Left ventricle myocardium inferior (tissue), 1 donor: ENCODE results near the gene CILP2. TPM values are rescaled to one million over a fixed set of nuclear protein-coding genes. Genes with fewer than 3 reads are reported as not detected.
A peak's percentile ranks its signal among the peaks of the same experiment; 100 is the strongest.

Experiments
- DNase-seq: peaks from one replicate; pipeline ENCODE4 v3.0.0-alpha.2; 2020
- H3K27ac ChIP-seq: fragments of 200-600 bp; replicated peaks from 2 replicates; pipeline ENCODE4 v1.8.0; 2021
- H3K27me3 ChIP-seq: fragments of 200-600 bp; 2 replicates; pipeline ENCODE4 v1.8.0; 2021; ENCODE audit warnings: low read depth
- H3K36me3 ChIP-seq: fragments of 200-600 bp; 2 replicates; pipeline ENCODE4 v1.8.0; 2021
- H3K4me1 ChIP-seq: fragments of 200-600 bp; 2 replicates; pipeline ENCODE4 v1.8.0; 2021
- H3K4me3 ChIP-seq: fragments of 200-600 bp; 2 replicates; pipeline ENCODE4 v1.8.0; 2021; ENCODE audit warnings: mild to moderate bottlenecking, moderate library complexity
- H3K9me3 ChIP-seq: fragments of 200-600 bp; replicated peaks from 2 replicates; pipeline ENCODE4 v1.8.0; 2021
- intact Hi-C: fragments of 100-400 bp; cut with micrococcal nuclease; formaldehyde crosslinking; loops from one replicate; pipeline ENCODE4 v1.11.0; 2022
- total RNA-seq: library from RNA; stranded (reverse); fragmentation: NEBNext Ultra II Directional; extraction: Animal tissue kit (Norgen Biotek cat#: 25700); gene quantifications from one replicate; pipeline ENCODE4 v1.2.1, GENCODE V29; 2021
- TF ChIP-seq, protein P1 (sequence below): fragments of 200-600 bp; IDR thresholded peaks from 2 replicates; pipeline ENCODE4 v1.8.0; 2021; ENCODE audit warnings: antibody characterized with exemption, mild to moderate bottlenecking, borderline replicate concordance
- donor health status: DM: no; HTN: yes; CAD: no; lungs with severe emphysema.

CILP2 gene
- total RNA-seq, 1 donor from 2014 or later, result 0.08 TPM

DNA sequence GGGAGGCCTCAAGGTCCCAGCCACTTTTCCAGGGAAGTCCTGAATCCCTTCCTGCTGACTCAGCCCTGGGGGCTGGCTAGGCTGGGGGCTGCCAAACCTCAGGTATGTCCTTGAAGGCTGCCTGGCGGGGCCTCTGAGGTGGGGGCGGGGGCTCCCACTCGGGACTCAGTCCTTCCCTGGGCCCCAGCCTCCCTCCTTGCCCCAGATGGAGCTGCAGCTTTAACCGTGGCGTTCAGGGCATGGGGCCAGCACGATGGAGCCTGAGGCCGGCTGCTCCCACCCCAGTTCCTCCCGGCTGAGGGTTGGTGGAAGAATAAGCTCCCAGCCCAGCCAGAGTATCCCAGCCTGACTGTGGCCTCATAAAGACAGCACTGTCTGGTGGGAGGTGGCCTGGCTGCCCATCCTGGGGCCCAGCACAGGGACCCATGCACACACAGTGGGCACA lies 12.4 kb downstream of the CILP2 start:
- TF ChIP-seq, protein P1, sequence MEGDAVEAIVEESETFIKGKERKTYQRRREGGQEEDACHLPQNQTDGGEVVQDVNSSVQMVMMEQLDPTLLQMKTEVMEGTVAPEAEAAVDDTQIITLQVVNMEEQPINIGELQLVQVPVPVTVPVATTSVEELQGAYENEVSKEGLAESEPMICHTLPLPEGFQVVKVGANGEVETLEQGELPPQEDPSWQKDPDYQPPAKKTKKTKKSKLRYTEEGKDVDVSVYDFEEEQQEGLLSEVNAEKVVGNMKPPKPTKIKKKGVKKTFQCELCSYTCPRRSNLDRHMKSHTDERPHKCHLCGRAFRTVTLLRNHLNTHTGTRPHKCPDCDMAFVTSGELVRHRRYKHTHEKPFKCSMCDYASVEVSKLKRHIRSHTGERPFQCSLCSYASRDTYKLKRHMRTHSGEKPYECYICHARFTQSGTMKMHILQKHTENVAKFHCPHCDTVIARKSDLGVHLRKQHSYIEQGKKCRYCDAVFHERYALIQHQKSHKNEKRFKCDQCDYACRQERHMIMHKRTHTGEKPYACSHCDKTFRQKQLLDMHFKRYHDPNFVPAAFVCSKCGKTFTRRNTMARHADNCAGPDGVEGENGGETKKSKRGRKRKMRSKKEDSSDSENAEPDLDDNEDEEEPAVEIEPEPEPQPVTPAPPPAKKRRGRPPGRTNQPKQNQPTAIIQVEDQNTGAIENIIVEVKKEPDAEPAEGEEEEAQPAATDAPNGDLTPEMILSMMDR, result no peak
- Histone ChIP-seq H3K4me3 (no peak overlapping the region), H3K4me1 (peaks cover 26% of the 10 kb centered on the region), H3K36me3 (no peaks in the 10 kb centered on the region), H3K27me3 (peaks cover 58% of the 10 kb centered on the region), H3K9me3 (peaks cover 4% of the 10 kb centered on the region), H3K27ac (no peak overlapping the region)
- DNase-seq, result no peak
- intact Hi-C loops, result no loop called here

DNA sequence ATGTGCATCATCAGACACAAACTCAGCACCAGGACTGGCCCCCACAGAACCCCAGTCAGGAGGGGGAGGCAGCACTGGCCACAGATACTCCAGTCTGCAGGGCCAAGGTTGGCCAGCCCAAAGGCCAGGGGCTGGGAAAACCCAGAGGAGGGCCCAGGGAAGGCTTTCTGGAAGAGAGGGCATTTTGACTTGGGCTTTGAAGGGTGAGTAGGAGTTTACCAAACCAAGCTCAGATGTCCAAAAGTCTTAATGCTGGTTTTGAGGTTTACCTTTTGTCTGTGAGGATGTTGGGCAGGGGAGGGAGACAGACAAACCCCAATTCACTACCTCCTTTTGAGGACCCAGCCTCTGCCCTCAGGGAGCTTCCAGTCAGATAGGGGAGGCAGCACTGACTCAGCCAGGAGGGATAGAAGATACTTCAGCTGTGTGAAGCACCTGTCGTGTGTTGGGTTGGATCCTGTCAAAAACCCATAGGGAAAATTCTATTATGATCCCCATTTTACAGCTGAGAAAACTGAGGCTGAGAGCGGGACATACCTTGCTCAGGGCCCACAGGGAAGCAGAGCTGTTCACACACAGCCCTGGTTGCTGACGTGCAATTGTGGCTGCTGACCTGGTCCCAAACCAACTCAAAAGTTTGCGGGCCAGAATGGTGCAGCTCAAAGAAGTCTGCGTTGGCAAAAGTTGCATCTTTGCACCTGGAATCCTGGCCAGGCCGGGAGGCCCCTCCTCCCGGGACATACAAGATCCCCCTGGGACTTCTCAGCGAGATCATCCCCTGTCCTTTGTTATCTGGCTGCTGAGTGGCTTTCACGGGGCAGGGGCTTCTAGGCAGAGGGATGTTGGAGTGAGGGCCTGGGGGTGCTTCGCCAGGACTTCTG lies 13.1 kb downstream of the CILP2 start:
- Histone ChIP-seq H3K27ac (no peak overlapping the region), H3K4me1 (peaks cover 26% of the 10 kb centered on the region), H3K36me3 (no peaks in the 10 kb centered on the region), H3K4me3 (no peak overlapping the region), H3K9me3 (peaks cover 4% of the 10 kb centered on the region), H3K27me3 (peaks cover 52% of the 10 kb centered on the region)
- TF ChIP-seq, protein P1, result no peak
- intact Hi-C loops, result no loop called here
- DNase-seq, result no peak

DNA sequence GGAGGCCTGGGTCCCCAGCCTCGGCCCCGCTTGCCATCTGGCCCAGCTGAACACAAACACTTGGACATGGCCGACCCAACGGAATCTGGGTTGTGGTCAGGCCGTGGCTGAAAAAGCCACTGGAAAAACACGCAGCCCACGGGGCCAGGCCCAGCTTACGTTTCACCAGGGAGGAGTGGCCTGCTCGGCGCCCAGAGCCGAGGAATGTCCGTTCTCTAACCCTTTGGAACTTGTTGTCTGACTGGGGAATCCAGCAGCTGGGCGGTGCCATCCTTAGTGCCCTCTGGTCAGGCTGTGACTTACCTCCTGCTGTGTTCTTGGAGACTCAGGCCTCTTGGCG lies 13.8 kb downstream of the CILP2 start:
- Histone ChIP-seq H3K4me3 (no peak overlapping the region), H3K27me3 (peaks cover 48% of the 10 kb centered on the region), H3K9me3 (peaks cover 4% of the 10 kb centered on the region), H3K4me1 (peaks cover 26% of the 10 kb centered on the region), H3K36me3 (no peaks in the 10 kb centered on the region), H3K27ac (no peak overlapping the region)
- intact Hi-C loops, result no loop called here
- TF ChIP-seq, protein P1, result no peak
- no peak for DNase-seq

DNA sequence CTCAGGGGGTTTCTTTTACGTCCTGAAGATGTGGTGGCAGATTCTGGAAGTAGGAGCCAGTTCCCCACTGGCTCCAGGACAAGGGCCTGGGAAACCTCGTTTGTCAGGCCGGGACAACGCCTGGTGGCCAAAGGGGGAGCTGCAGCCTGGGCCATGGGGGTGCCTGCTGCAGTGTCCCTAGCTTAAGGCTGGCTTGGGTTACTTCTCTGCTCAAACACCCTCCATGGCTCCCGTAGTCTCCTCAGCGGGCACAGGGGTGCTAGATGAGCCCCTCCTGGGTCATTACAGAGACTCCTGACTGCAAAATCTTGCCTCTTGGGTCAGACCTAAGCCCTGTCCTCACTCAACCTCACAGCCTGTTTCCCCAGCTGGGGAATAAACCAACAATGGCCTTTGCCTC lies 14.7 kb downstream of the CILP2 start:
- Histone ChIP-seq H3K27ac (no peak overlapping the region), H3K4me3 (no peak overlapping the region), H3K36me3 (no peaks in the 10 kb centered on the region), H3K27me3 (peaks cover 38% of the 10 kb centered on the region), H3K4me1 (peaks cover 18% of the 10 kb centered on the region), H3K9me3 (peaks cover 4% of the 10 kb centered on the region)
- TF ChIP-seq, protein P1, result peak; percentile 66
- intact Hi-C loops, result no loop called here
- DNase-seq, result no peak

DNA sequence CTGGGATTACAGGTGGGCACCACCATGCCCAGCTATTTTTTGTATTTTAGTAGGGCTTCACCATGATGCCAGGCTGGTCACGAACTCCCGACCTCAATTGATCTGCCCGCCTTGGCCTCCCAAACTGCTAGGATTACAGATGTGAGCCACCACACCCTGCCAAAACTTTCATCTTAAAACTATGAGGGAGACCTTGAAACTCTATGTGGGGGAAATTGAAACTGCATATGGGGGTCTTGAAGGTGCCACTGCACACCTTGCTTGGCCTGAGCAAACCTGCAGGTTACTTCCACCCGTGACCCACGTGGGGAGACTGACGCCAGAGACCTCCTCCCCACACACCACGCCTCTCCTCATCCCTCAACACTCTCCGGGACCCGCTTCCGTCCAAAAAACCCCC lies 15.6 kb downstream of the CILP2 start:
- Histone ChIP-seq H3K27ac (no peak overlapping the region), H3K36me3 (no peaks in the 10 kb centered on the region), H3K9me3 (peaks cover 4% of the 10 kb centered on the region), H3K4me1 (peaks cover 10% of the 10 kb centered on the region), H3K4me3 (no peak overlapping the region), H3K27me3 (peaks cover 30% of the 10 kb centered on the region)
- TF ChIP-seq, protein P1, result no peak
- no peak for DNase-seq
- intact Hi-C loops, result no loop called here
